Fibroblast of the aortic adventitia (primary cell): ENCODE results near the gene OBP2A. TPM values are rescaled to one million over a fixed set of nuclear protein-coding genes. Genes with fewer than 3 reads are reported as not detected.
"Not testable (repeated sequence)": the region's sequence is repeated elsewhere in the genome, so short reads cannot be mapped to it uniquely, and the experiment has no call there.

Experiments
- DNase-seq: peaks from one replicate; pipeline ENCODE4 v3.0.0-alpha.2; 2010; ENCODE audit warnings: low read depth
- H3K4me3 ChIP-seq: 2 replicates; pipeline ENCODE4 v1.5.1; 2011; ENCODE audit warnings: low read depth, mild to moderate bottlenecking, control low read depth, low read length, moderate library complexity
- total RNA-seq: library from RNA; depleted of rRNA; stranded (reverse); fragments of >200 nt; gene quantifications from 2 replicates; pipeline ENCODE4 v1.2.3, GENCODE V29; 2012; ENCODE audit warnings: low replicate concordance
- TF ChIP-seq, protein P1 (sequence below): IDR thresholded peaks from 2 replicates; pipeline ENCODE4 v1.5.1; 2011; ENCODE audit warnings: mild to moderate bottlenecking, low read length, control low read depth, inconsistent platforms; ENCODE audit not compliant: insufficient read depth

OBP2A gene
- total RNA-seq, 1 donor = not detected

GRCh38 chr9:135513351-135513846, 32.5 kb upstream of the OBP2A start:
- H3K4me3 ChIP-seq = no peak overlapping the region
- TF ChIP-seq, protein P1, sequence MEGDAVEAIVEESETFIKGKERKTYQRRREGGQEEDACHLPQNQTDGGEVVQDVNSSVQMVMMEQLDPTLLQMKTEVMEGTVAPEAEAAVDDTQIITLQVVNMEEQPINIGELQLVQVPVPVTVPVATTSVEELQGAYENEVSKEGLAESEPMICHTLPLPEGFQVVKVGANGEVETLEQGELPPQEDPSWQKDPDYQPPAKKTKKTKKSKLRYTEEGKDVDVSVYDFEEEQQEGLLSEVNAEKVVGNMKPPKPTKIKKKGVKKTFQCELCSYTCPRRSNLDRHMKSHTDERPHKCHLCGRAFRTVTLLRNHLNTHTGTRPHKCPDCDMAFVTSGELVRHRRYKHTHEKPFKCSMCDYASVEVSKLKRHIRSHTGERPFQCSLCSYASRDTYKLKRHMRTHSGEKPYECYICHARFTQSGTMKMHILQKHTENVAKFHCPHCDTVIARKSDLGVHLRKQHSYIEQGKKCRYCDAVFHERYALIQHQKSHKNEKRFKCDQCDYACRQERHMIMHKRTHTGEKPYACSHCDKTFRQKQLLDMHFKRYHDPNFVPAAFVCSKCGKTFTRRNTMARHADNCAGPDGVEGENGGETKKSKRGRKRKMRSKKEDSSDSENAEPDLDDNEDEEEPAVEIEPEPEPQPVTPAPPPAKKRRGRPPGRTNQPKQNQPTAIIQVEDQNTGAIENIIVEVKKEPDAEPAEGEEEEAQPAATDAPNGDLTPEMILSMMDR = no peak
- no peak for DNase-seq

- not testable (repeated sequence) for DNase-seq, H3K4me3 ChIP-seq
Measured at GRCh38 chr9:135513906-135514305, 32.0 kb upstream of the OBP2A start.

DNA sequence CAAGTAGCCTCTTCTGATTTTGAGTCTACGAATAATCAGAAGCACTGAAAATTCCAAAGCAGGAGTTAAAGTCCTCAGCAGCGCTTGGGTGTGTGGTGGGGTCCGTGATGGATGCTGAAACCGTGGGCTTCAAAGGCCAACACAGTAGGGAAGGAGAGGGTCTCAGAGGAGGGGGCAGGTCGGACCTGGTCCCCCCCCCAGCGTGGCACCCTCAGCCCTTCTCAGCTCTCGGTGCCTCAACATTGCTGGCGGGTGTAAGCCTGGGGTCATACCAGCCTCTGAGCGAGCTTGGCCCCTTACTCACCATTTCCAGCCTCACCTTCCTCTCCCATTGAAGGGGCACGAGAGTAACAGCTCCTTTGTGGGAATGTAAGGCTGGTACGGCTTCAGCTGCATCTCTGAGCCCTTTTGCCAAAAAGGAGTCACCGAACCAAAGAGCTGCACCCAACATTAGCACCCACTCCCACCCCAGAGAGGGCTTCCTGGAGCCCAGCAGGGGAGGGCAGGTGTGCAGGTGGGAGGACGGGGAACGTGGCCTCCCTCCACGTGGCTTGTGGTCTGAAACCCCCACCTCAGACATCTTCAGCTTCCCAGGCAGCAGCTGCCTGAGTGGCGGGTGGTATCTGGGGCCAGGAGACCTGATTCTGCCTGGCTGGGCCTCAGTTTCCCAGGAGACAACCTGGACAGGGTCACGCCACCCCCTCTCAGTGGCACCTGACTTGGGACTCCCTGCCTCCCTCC, 31.4 kb upstream of the OBP2A start:
- TF ChIP-seq, protein P1 = no peak
- DNase-seq = no peak
- H3K4me3 ChIP-seq = no peak overlapping the region

DNA sequence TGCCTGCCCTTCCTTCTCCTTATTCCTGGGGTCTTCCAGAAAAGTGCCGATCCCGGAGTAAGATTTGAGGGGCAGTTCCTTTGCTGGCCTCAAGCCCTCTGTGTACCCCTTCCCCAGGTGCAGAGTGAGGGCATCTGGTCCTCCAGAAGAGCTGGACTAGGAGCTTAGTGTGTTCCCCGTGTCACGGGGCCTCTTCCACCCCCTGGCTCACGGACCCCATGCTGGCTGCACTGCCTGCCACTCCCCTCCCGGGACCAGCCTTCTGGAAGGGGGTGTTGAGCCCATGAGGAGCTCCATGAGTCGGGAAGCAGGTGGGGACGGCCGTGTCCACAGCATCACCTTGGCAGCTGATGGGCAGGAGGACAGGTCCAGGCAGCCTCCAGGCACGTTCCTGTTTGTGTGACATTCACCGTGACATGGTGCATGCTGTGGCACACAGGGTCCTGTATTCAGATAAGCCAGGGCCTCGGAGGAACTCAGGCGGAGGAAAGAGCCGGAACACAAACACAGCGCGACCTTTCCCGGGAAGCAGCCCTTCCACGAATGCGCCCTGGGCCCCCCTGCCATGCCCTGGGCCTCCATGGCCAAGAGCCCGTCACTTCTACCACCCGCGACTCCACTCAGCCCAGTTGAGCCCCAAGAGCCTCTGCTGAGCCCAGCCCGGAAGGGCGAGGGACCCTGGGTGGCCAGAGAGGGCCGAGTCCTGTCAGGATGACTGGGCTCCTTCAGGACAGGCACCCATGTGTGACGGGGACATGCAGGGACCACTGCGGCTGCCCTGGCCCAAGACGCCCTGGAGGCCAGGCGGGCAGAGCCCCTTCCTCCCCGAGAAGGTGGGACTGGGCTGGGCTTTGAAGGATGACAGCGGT, 30.6 kb upstream of the OBP2A start:
- no peak overlapping the region for H3K4me3 ChIP-seq
- TF ChIP-seq, protein P1 = no peak
- DNase-seq = no peak

DNA sequence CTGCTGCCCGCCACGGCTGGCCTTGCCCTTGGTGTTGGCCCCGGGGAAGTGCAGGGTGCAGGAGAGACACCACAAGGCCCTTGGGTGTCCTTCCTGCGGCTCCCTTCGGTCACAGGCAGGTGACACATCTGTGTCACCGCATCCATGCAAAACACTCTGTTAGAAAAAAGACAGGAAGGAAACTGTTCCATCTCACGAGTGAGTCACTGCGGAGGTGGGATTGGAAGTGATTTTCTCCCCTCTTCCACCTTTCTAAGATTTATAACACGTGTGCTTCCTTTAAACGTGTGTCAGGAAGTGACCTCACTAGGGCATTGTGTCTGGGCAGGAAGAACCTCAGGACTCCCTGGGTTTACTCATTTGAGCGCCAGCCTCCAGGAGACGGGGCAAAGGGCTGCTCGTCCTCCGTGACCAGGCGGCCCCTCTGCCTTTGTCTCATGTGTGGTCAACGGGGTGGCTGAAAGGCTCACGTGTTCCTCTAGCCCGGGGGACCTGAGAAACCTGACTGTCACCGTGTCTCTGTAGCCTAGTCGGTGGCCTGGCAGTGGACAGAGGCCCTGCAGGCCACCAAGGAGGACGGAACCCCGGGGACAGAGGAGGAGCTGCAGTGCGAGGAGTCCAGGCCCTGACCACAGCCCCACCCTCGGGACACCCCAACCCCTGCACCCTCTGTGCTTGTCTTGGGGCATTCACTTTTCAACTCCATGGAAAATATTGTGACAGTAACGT, 29.6 kb upstream of the OBP2A start:
- H3K4me3 ChIP-seq = no peak overlapping the region
- TF ChIP-seq, protein P1 = no peak
- no peak for DNase-seq

- TF ChIP-seq, protein P1 = no peak
- DNase-seq = no peak
- no peak overlapping the region for H3K4me3 ChIP-seq
Measured at GRCh38 chr9:135517407-135517822, 28.5 kb upstream of the OBP2A start.
